Activated CD4-positive, alpha-beta T cell treated with anti-CD3 and anti-CD28 coated beads for 4 hours (primary cell): ENCODE data around the gene PDZK1.
"Not testable (repeated sequence)": the region's sequence is repeated elsewhere in the genome, so short reads cannot be mapped to it uniquely, and the experiment has no call there.

ENCODE experiments used
- DNase-seq, 2 donors: peaks; one replicate each; pipeline ENCODE4 v3.0.0-alpha.2; 2020

PDZK1 gene

DNA sequence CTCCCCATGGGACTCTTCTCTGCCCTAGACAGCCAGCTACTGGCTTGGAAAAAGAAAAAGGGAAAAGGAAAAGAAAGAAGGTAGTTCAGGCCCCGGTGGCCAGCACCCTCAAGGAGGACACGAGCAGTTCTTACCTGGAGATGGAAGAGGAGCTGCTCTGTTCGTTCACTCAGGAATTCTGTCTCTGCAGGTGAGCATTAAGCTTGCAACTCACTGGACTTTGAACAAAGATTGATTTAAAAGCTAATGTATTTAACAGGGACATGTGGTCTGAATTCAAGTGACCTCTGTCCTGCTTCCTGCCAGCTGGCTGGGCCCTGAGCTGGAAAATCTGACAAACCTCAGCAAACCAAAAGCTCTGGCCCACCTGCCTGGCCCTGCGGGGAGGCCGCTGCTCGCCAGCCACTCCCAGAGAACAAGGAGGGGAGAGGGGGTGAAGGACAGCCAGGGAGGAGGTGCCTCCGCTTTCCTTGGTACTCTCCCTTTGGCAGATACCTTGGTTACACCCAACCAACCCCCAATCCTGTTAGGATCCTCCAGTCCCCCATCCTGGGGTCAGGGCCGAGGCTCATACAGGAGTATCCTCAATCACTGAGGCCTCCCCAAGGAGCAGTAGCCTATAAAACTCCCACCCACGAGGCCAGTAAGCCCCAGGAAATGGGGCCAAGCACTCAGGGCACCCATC lies at the start of gene PDZK1:
Gene PDZK1, minus strand, starts transcription at position 186 of the 685 bp plus-strand sequence. CDS start 19,347 bp downstream, outside the sequence.
- DNase-seq, result no peak

DNA sequence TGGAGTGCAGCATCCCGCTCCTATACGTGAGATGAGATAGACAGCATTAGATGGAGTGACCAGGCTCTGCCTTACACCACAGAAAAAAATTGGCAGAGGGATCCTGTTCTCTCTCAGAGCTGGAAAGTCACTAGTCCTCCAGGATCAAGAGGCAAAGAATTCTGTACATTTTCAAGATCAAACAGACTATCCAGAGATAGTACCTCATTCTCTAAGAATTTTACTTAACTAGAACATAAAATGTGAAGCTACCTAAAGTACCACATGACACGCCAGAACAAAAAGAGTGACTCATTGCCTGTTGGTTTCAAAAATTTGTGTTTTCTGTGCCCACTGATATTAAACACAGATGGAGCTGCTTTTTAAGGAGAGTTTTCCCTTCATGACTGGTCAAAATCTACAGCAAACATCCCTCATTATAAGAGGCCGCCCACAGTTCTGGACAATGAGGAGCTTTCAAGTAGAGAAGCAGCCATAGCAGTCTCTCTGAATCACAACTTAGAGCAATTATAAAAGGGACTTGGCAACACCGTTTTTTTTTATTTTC lies 44.4 kb upstream of the PDZK1 start:
- DNase-seq, result no peak

GRCh38 chr1:145750426-145750825 lies 43.3 kb upstream of the PDZK1 start:
- DNase-seq, result no peak

GRCh38 chr1:145747398-145748247 lies 40.5 kb upstream of the PDZK1 start:
- no peak for DNase-seq

DNA sequence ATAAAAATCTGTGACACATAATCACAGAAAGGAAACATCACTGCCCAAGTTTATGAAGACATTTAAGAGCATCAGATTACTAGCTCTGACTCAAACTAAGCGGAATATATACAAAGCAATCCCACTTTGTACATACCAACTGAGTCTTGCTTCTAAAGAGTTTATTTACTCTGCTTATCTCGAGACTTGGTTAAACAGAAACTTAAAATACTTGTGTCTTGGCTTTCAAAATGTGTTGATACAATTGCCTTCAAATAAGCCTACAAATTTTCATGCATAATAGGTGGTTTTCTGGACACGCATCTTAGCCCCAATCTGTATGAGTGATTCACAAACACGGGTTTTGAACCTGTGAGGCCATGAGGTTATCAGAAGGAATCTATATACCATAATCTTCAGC lies 33.1 kb upstream of the PDZK1 start:
- DNase-seq, result no peak

GRCh38 chr1:145736191-145736590 lies 29.0 kb upstream of the PDZK1 start:
- no peak for DNase-seq

GRCh38 chr1:145730900-145731299 lies 23.7 kb upstream of the PDZK1 start:
- DNase-seq, result no peak

DNA sequence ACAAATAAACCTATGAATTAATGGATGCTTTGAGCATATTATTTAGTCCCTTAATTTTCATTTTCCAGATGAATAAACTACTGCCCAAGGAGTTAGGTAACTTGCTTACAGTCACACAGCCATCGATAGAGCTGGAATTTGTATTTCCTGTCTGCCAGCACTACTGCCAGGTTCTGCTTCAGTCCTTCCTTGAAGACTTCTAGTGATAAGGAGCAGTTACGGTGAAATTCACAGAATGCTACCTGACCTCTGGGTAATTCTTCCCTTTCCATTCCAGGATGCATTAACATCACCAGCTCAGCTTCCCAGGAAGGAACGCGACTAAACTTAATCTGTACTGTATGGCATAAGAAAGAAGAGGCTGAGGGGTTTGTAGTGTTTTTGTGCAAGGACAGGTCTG lies 23.3 kb upstream of the PDZK1 start:
- no peak for DNase-seq

- no peak for DNase-seq
Measured at GRCh38 chr1:145729666-145730436, 22.7 kb upstream of the PDZK1 start.

DNA sequence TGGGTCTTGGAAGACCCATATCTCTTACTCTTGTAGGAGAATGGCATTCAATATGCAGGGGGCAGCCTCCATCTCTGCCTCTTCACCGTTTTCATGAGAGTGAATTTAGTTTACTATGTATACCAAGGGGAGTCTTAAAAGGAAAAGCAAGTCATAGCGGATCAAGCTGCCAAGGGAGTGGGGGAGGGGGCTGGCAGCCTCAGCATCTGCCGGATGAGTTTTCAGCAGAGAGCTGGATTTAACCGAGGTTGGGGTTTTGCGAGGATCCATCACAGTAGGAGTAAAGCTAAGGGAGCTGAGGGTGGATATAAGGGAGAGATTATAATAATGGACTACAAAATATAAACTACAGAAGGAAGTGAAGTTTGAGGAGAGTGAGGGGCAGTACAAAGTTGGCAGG lies 22.0 kb upstream of the PDZK1 start:
- DNase-seq, result no peak

DNA sequence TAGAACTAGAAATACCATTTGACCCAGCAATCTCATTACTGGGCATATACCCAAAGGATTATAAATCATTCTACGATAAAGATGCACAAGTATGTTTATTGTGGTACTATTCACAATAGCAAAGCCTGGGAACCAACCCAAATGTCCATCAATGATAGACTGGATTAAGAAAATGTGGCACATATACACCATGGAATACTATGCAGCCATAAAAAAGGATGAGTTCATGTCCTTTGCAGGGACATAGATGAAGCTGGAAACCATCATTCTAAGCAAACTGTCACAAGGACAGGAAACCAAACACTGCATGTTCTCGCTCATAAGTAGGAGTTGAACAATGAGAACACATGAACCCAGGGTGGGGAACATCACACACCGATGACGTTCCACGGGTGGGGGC lies 19.0 kb upstream of the PDZK1 start:
- DNase-seq, result not testable (repeated sequence)

- peak; percentile 61 for DNase-seq
Measured at GRCh38 chr1:145720878-145721671, 13.9 kb upstream of the PDZK1 start.

GRCh38 chr1:145720556-145720877 lies 13.3 kb upstream of the PDZK1 start:
- no peak for DNase-seq

GRCh38 chr1:145719230-145720079 lies 12.3 kb upstream of the PDZK1 start, which contains the start of gene CD160:
Gene CD160, plus strand, starts transcription at chr1:145719499. Its CDS starts 8,829 bp downstream, at chr1:145728328.
- no peak for DNase-seq

GRCh38 chr1:145718465-145718864 lies 11.3 kb upstream of the PDZK1 start:
- DNase-seq, result not testable (repeated sequence)

- DNase-seq, result no peak
Measured at GRCh38 chr1:145717833-145718232, 10.7 kb upstream of the PDZK1 start.

DNA sequence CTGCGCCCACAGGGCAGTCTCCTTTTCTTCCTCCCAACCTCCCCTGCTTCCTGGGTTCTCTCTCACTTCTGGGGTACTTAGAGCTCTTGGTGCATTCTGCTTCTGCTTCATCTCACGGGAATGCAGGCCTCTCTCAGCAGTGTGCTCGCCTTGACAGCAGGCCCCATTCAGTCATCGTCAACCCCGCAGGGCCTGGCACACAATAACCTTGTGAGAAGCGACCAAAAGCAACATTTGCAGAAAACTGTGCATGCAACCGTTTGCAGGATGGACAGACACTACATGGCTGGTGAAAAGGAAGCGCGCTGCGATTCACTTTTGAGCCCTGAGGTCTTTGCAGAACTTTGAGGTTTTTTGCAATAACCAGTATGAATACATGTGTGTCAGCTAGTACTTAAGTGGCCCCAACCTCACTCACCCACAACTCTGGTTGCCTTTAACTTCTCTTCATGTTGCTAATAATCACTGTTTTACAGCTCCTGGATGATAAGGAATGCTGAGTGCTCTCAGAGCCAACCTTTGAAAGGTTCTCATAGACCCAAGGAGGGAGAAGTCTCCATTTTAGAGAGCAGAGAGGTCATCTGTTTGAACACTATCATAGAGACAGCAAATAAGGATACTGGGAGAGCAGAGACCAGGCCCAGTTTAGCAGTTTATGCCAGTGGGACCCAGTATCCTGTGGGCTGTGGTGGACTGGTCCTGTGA lies 9.6 kb upstream of the PDZK1 start:
- no peak for DNase-seq

DNA sequence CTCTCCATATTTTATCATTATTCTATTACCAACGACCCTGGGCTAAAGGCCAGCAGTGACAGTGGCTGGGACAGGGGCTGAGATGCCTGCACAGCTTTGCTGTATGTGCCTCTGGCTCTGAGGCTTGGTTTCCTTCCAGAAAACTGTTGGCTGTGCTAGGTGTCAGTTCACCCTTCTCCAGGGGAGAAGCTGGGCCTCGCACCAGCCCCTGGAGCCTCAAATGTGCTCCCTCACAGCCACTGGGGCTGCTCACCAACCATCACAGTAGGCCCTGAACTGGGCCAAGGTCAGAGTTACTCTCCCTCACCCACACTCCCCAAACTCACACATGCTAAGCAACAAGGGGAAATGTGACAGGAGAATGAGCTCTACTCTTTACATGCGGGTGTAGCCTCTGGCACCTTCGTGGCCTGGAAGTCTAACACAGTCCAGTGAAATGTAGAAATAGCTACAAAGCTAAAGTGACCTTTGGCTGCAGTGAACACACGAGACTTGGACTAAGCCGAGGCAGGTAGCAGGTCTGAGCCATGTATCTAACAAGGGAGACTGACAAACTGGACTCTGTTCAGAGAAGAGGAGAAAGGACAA lies 7.5 kb upstream of the PDZK1 start:
- no peak for DNase-seq

- DNase-seq, result no peak
Measured at GRCh38 chr1:145711213-145711651, 4.1 kb upstream of the PDZK1 start.
